RKO (cell line): ENCODE results near the gene MACROD2.
"Not testable (repeated sequence)": the region's sequence is repeated elsewhere in the genome, so short reads cannot be mapped to it uniquely, and the experiment has no call there.

ENCODE experiments used
- DNase-seq: peaks from one replicate; pipeline ENCODE4 v3.0.0-alpha.2; 2016; ENCODE audit warnings: low spot score

MACROD2 gene

GRCh38 chr20:15176929-15177328, 1181.6 kb downstream of the MACROD2 start:
- no peak for DNase-seq

- DNase-seq, result no peak
These were observed 1183.3 kb downstream of the MACROD2 start for GRCh38 chr20:15178581-15178980.

- no peak for DNase-seq
These were observed 1184.1 kb downstream of the MACROD2 start for GRCh38 chr20:15179381-15179780.

- no peak for DNase-seq
These were observed 1184.5 kb downstream of the MACROD2 start for GRCh38 chr20:15179781-15180180.

- DNase-seq, result no peak
These were observed 1190.0 kb downstream of the MACROD2 start for GRCh38 chr20:15185322-15185721.

- no peak for DNase-seq
These were observed 1190.6 kb downstream of the MACROD2 start for GRCh38 chr20:15185913-15186312.

- no peak for DNase-seq
These were observed 1192.3 kb downstream of the MACROD2 start for GRCh38 chr20:15187612-15188011.

GRCh38 chr20:15188415-15188814, 1193.1 kb downstream of the MACROD2 start:
- DNase-seq, result no peak

- no peak for DNase-seq
These were observed 1195.9 kb downstream of the MACROD2 start for GRCh38 chr20:15191082-15191723.

- no peak for DNase-seq
These were observed 1200.1 kb downstream of the MACROD2 start for GRCh38 chr20:15195378-15195777.

GRCh38 chr20:15196547-15197255, 1201.4 kb downstream of the MACROD2 start:
- DNase-seq, result no peak

- not testable (repeated sequence) for DNase-seq
These were observed 1202.7 kb downstream of the MACROD2 start for GRCh38 chr20:15198017-15198416.

- no peak for DNase-seq
These were observed 1204.4 kb downstream of the MACROD2 start for GRCh38 chr20:15199698-15200097.

- DNase-seq, result no peak
These were observed 1204.8 kb downstream of the MACROD2 start for GRCh38 chr20:15200147-15200565.

- DNase-seq, result no peak
These were observed 1206.3 kb downstream of the MACROD2 start for GRCh38 chr20:15201602-15202001.

GRCh38 chr20:15204234-15204633, 1208.9 kb downstream of the MACROD2 start:
- no peak for DNase-seq

- no peak for DNase-seq
These were observed 1209.7 kb downstream of the MACROD2 start for GRCh38 chr20:15205028-15205427.

GRCh38 chr20:15205719-15206118, 1210.4 kb downstream of the MACROD2 start:
- DNase-seq, result no peak

GRCh38 chr20:15209537-15209936, 1214.2 kb downstream of the MACROD2 start:
- no peak for DNase-seq

GRCh38 chr20:15214051-15214450, 1218.7 kb downstream of the MACROD2 start:
- no peak for DNase-seq

GRCh38 chr20:15220009-15220656, 1224.8 kb downstream of the MACROD2 start:
- no peak for DNase-seq

GRCh38 chr20:15220778-15221565, 1225.7 kb downstream of the MACROD2 start:
- no peak for DNase-seq
